GM13976 (cell line): ENCODE results near the gene NTHL1.

ENCODE experiments used
- DNase-seq: peaks from one replicate; pipeline ENCODE4 v3.0.0; 2012; ENCODE audit warnings: low spot score
- CTCF ChIP-seq: IDR thresholded peaks from 2 replicates; pipeline ENCODE4 v1.5.1; 2012; ENCODE audit warnings: borderline replicate concordance, mild to moderate bottlenecking; ENCODE audit not compliant: insufficient read depth; ENCODE audit errors: extremely low read depth, missing control alignments, control extremely low read depth
- in situ Hi-C: fragments of 300-500 bp; cut with MboI; formaldehyde crosslinking; loops from one replicate; pipeline ENCODE4 v1.12.0; 2022; ENCODE audit warnings: low sequenced_read_pairs, mixed read lengths, inconsistent platforms; ENCODE audit not compliant: unreplicated experiment

The NTHL1 gene

GRCh38 chr16:2042986-2043666, 4.5 kb downstream of the NTHL1 start:
- in situ Hi-C loops: no loop called here
- no peak for DNase-seq

GRCh38 chr16:2042171-2042985, 5.3 kb downstream of the NTHL1 start:
- DNase-seq: no peak
- TF ChIP-seq CTCF: no peak
- in situ Hi-C loops: no loop called here

More at GRCh38 chr16:2042986-2043666, 4.5 kb downstream of the NTHL1 start:
- TF ChIP-seq CTCF: no peak

- no peak for TF ChIP-seq CTCF
- DNase-seq: no peak
- in situ Hi-C loops: no loop called here
Measured at GRCh38 chr16:2040787-2041522, 6.7 kb downstream of the NTHL1 start.

GRCh38 chr16:2040041-2040786, 7.4 kb downstream of the NTHL1 start:
- no peak for TF ChIP-seq CTCF
- no peak for DNase-seq
- in situ Hi-C loops: no loop called here

- DNase-seq: no peak
Measured at GRCh38 chr16:2039274-2040031, 8.2 kb downstream of the NTHL1 start.

More at GRCh38 chr16:2039274-2040031, 8.2 kb downstream of the NTHL1 start:
- no peak for TF ChIP-seq CTCF
- in situ Hi-C loops: no loop called here
